ENCODE results near the gene SAPCD2.
"Not testable (repeated sequence)": the region's sequence is repeated elsewhere in the genome, so short reads cannot be mapped to it uniquely, and the experiment has no call there.

DNA sequence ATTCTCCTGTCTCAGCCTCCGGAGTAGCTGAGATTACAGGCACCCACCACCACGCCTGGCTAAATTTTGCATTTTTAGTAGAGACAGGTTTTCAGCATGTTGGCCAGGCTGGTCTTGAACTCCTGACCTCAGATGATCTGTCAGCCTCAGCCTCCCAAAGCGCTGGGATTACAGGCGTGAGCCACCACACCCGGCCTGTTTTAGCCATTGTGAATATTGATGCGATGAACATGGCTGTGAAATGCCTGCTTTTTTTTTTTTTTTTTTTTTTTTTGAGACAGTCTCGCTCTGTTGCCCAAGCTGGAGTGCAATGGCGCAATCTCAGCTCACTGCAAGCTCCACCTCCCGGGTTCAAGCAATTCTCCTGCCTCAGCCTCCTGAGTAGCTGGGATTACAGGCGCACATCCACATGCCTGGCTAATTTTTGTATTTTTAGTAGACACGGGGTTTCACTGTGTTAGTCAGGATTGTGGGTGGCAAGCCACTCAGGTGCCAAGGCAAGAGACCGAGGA lies 47.8 kb upstream of the SAPCD2 start:
- not testable (repeated sequence) for TF ChIP-seq POLR2A (IDR thresholded peaks at IDR 0.05; ENCODE audit: low read depth, low read length); POLR2AphosphoS5 (IDR thresholded peaks at IDR 0.05; ENCODE audit: low read depth, low read length); TAF1 (IDR thresholded peaks at IDR 0.05; ENCODE audit: borderline replicate concordance, low read depth, low read length)

Measured in GM12892 (cell line).